RCC 7860 (cell line): ENCODE measurements around the gene NDUFC1.

ENCODE experiments used
- DNase-seq: peaks from one replicate; pipeline ENCODE4 v3.0.0-alpha.2; 2015; ENCODE audit warnings: low spot score
- FAIRE-seq: peaks from 2 replicates; lab custom pipeline; 2012; peaks lifted over from hg19 to GRCh38; lab: Jason Lieb, UNC

The NDUFC1 gene

GRCh38 chr4:139300431-139301112 is 1.7 kb downstream of the NDUFC1 start:
- peak; percentile 47 for DNase-seq
- FAIRE-seq = no peak

GRCh38 chr4:139299536-139299935 is 2.7 kb downstream of the NDUFC1 start:
- FAIRE-seq (peak; percentile 46), DNase-seq (peak; percentile 34)

DNA sequence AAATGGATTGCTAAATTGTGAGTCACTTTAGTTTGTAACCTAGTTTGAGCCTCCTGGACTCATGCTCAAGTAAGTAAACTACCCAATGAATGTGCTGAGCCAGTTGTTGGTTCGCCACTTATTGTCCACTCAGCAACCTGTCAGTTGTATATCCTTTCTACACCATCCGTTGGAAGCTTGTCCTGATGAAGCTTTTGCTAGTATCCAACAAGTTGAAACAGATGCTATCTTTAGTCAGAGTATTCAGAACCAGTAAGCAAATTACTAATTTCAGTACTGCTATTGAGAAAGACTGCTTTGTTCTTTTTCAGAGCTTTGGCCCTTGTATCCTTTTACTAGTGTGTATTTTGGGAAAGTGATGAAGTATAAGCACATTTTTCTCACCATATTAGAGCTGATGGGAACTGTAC is 5.3 kb downstream of the NDUFC1 start:
- no peak for DNase-seq
- no peak for FAIRE-seq

DNA sequence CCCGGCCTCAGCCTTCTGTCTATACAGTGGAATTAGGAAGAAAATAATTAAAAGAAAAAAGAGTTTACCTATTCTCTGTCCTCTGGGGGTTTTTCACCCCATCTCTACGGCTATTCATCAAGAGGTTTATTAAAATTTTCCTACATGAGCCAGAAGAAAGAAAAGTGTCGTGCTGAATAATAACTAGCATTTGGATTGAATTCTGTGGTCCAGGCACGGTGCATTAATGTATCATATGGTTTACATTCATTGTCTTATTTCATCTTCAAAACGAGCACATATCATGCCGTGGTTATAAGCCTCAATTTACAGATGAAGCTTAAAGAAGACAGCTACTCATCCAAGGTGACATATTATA is 6.4 kb downstream of the NDUFC1 start:
- FAIRE-seq = no peak
- DNase-seq = no peak

- peak; percentile 72 for DNase-seq
- no peak for FAIRE-seq
Observed at GRCh38 chr4:139295206-139295941, 6.9 kb downstream of the NDUFC1 start.

- DNase-seq (peak; percentile 35), FAIRE-seq (no peak)
Observed at GRCh38 chr4:139286186-139286698, 16.0 kb downstream of the NDUFC1 start.

- FAIRE-seq (no peak), DNase-seq (no peak)
Observed at GRCh38 chr4:139282721-139283075, 19.6 kb downstream of the NDUFC1 start.

DNA sequence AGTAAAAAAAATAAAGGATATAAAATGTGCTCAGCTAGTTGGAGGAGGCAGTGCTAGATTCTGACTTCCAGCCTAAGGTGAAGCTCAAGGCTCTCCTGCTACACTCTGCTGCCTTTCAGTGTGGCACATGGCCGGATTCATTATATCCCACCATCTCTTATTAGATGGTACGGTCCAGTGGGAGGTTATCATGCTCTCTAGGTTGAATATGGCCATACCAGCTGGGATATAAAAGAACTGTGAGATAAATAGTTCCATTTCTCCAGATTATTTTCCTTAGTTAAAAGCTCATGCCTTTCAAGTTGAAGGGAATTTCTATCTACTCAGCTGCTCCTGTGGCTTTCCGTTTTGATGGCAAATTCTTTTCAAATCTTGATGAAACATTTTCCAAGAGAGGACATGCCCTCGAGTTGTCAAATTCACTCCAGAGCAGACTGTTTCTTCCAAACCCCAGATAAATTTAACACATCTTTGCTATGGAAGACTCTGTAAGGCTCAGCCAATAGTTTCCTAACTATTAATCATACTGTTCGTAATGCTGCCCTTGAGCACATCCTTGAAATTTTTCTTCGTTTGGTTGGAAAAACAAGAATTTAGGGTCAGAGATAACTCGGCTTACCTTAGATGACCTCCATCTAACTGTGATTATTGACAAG is 20.1 kb downstream of the NDUFC1 start:
- DNase-seq (no peak), FAIRE-seq (no peak)

GRCh38 chr4:139279760-139280620 is 22.3 kb downstream of the NDUFC1 start, which contains the start of gene MGARP:
TSS of gene MGARP (minus strand) at chr4:139280225. CDS start at chr4:139280158, 67 bp downstream.
- FAIRE-seq (no peak), DNase-seq (no peak)

DNA sequence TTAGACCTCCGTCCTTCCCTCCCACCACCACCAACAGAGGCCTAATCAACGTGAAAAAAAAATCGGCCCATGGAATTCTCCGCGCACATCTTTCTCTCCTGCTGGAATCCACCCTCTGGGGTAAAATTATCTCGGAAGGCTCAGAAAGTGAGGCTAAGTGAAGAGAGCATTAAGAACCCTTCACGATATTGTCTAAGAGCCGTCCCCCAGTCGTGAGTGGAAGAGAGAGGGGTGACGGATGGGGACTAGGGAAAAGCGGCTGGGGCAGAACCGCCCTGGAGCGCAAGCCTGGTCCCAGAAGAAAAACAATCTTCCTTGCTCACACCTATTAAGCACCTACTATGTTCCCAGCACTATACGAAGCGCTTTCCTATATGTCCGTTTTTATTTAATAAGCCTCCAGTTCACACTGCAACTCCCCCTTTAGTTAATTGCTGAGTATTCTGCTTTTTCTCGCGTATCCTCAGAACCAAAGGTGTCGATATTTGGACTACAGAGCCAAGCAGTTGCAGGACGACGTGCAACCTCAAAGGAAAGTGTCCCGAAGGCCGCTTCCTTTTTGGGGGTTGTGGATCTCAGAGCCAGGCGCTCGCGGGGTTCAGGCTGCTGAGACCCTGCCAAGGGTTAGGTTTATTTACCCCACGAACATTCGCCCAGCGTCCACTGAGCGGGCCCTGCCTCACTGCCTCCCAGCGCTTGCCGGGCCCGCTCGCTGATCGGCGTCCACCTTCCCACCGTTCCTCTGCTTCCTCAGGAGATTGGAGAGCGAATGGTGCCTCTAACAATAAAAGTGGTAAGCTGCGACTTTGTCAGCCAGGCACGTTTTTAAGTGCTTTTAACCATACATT is 23.1 kb downstream of the NDUFC1 start:
- DNase-seq (no peak), FAIRE-seq (no peak)

DNA sequence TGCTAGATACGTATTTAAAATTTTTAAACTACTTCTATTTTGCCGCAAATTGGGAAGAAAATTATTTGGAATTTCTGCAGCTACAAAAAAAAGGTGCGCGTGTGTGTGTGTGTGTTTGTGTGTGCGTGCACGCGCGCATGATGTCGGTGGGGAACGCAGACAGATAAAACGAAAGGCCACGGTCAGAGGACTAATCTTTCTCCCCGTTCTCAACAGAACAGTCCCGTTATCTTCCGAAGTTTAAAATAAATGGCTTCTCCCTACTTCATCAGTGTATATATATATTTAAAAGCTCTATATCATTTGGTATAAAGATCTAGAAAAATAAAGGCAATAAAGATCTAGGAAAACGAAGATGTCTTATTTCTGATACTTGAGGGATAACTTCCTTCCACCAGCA is 23.8 kb downstream of the NDUFC1 start:
- FAIRE-seq (no peak), DNase-seq (no peak)

- FAIRE-seq (no peak), DNase-seq (no peak)
Observed at GRCh38 chr4:139275281-139275735, 27.0 kb downstream of the NDUFC1 start.

DNA sequence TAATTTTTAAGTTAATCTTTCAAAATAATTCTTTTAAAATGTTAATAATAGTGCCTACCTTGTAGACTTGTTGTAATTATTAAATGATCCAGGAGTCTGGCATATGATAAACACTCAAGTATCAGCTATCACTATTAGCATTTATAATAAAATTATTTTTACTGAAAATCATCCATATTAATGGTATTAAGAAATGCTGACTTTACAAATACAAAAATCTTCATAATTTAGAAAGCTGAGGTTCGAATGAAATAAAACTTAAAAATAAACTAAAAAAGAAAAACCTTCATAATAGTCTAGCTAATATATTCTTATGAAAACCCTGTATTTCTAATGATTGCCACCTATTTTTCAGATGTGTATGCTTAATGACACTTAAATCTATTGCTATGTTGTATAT is 27.5 kb downstream of the NDUFC1 start:
- DNase-seq (no peak), FAIRE-seq (no peak)

GRCh38 chr4:139273835-139274234 is 28.4 kb downstream of the NDUFC1 start:
- FAIRE-seq (no peak), DNase-seq (no peak)

DNA sequence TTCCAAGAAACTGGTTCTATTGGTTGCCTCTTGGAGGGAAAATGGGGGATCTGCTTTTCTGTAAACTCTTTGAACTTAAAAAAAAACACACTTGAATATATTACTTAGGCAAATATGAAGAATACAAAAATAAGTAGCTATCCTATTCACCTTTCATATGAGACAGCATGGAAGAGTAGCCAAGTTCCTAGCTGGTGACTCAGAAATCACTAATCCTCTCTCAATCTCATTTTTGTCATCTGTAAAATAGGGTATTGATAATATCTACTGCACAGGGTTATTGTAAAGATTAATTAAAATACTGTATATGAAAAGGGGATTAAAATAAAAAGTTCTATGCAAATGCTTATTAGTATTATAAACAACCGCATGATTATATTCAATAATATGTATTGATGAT is 35.0 kb downstream of the NDUFC1 start:
- FAIRE-seq = peak; percentile 67
- no peak for DNase-seq

- DNase-seq (peak; percentile 74), FAIRE-seq (peak; percentile 84)
Observed at GRCh38 chr4:139266583-139267257, 35.6 kb downstream of the NDUFC1 start.

- DNase-seq (no peak), FAIRE-seq (no peak)
Observed at GRCh38 chr4:139266208-139266582, 36.1 kb downstream of the NDUFC1 start.

- FAIRE-seq = no peak
- DNase-seq = no peak
Observed at GRCh38 chr4:139265654-139266053, 36.6 kb downstream of the NDUFC1 start.

DNA sequence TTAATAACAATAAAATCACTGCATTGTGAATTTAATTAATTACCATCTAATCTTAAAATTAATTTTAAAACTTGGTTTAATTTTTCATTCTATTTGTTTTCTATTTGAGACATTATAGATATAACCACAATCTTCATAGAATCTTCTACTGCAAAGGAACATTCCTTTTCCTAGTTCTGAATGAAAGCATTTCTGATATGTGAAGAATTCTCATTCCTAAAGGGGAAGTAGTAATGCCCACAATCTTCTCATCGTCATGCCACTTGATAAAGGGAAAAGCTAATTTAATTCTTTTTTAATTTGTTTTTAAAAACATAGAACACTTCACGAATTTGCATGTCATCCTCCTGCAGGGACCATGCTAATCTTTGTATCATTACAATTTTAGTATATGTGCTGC is 45.9 kb downstream of the NDUFC1 start:
- no peak for DNase-seq
- FAIRE-seq = no peak
